GM12872 (cell line): Measurements from ENCODE around the gene IFIT5.

Experiments used
- CTCF ChIP-seq: IDR thresholded peaks from 3 replicates; pipeline ENCODE4 v1.5.1; 2011; ENCODE audit warnings: low read depth, mild to moderate bottlenecking, low read length, moderate library complexity; ENCODE audit not compliant: insufficient read depth

Gene IFIT5

GRCh38 chr10:89431977-89432376 lies 17.6 kb downstream of the IFIT5 start:
- TF ChIP-seq CTCF, result no peak

- no peak for TF ChIP-seq CTCF
Observed at GRCh38 chr10:89438525-89438924, 24.2 kb downstream of the IFIT5 start.

GRCh38 chr10:89440226-89441009 lies 26.1 kb downstream of the IFIT5 start:
- no peak for TF ChIP-seq CTCF

GRCh38 chr10:89442289-89442688 lies 27.9 kb downstream of the IFIT5 start:
- TF ChIP-seq CTCF, result no peak

DNA sequence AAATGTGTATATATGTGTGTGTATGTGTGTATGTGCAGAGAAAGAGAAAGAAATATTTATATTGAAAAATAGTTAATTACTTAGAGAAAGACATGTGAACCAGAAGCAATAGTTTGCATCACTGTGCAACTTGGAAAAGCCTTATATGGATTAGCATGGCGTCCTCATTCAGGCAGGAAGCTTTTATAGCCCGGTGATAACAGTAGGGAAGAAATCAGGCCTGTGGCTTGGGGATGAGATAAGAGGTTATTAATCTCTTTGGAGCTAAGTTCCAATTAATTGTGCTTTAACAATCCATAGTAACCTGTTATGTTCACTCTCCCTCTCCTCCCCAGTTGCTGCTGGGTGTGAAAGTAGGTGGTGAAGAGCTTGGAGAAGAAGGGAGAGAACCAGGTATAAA lies 36.5 kb downstream of the IFIT5 start:
- no peak for TF ChIP-seq CTCF

DNA sequence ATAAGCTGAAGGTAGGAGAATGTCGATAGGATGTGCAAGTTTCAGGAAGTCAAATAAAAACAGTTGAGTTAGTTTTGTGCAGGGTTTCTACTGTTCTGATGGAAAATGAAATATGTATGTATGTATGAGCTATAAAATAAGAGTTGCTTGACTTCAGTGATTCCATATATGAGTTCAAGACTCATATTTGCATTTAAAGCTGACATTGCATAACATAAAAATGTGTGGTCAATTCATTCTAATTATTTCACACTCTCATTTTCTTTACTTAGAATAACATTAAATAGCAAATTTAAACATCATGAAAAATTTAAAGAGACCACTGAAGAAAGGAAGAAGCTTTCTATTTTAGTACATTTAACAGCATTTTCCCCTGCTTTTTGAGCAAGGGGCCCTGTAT lies 37.8 kb downstream of the IFIT5 start:
- no peak for TF ChIP-seq CTCF

DNA sequence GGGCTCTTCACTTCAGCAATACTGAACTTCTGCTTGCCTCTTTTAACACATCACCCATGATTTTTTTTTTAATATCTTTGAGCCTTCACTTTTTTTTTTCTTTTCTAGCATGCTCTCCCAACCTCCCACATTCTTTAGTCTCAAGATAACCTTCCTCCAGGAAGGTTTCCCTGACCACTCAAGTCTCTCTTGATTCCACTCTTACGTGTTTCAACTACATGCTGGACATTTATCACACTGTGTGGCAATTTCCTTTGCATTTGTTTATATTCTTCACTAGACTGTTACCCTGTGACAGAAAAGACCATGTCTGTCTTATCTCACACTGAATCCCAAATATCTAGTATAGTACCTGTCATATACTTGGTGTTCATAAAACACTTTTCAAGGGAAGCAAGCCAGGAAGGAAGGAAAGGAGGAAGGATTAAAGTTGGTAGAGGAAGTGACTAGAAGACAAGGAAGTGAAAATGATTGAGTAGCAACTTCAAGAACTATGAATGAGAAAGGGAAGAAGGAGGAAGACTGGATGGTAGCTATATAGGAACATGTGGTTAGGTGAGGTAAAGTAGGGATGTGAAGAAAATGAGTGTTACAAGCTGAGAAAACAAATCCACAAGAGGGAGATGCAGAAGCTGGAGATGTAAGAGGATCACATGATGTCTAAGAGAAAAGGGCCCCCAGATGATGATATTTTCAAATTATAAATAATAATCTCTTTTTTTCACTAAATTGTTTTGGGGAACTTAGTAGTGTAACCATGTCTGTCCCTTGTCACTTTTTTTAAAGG lies 40.4 kb downstream of the IFIT5 start:
- TF ChIP-seq CTCF, result no peak
